Measurements from ENCODE around the gene PRR23E.
A peak's percentile ranks its signal among the peaks of the same experiment; 100 is the strongest.

PRR23E gene

DNA sequence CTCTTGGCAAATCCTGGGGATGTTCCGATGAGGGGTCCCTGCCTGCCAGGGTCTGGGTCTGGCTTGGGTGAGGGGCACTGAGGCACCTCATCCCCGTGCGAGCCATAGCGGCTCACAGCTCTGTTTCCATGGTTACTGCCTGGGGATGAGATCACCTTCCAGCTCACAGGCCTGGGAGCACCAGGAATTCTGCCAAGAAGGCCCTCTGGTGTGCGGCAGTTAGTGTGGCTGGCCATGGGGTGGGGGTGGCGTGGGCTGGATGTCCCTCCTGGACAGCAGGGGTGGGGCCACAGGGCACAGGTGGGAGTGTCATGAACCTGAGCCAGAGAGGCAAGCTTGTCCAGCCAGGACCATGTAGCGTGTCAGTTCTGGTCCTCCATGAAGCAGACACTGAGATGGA, 22.1 kb upstream of the PRR23E start:
- TF ChIP-seq, protein P1, sequence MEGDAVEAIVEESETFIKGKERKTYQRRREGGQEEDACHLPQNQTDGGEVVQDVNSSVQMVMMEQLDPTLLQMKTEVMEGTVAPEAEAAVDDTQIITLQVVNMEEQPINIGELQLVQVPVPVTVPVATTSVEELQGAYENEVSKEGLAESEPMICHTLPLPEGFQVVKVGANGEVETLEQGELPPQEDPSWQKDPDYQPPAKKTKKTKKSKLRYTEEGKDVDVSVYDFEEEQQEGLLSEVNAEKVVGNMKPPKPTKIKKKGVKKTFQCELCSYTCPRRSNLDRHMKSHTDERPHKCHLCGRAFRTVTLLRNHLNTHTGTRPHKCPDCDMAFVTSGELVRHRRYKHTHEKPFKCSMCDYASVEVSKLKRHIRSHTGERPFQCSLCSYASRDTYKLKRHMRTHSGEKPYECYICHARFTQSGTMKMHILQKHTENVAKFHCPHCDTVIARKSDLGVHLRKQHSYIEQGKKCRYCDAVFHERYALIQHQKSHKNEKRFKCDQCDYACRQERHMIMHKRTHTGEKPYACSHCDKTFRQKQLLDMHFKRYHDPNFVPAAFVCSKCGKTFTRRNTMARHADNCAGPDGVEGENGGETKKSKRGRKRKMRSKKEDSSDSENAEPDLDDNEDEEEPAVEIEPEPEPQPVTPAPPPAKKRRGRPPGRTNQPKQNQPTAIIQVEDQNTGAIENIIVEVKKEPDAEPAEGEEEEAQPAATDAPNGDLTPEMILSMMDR (IDR thresholded peaks at IDR 0.05; ENCODE audit: low read depth, low read length, missing control alignments) = no peak
- peak; percentile 16 for DNase-seq (ENCODE audit: low read depth)
- in situ Hi-C loops (cut with HindIII; ENCODE audit: low sequenced_read_pairs) = no loop called here
- no peak overlapping the region for H3K4me3 ChIP-seq (ENCODE audit: low read depth, low read length)

DNA sequence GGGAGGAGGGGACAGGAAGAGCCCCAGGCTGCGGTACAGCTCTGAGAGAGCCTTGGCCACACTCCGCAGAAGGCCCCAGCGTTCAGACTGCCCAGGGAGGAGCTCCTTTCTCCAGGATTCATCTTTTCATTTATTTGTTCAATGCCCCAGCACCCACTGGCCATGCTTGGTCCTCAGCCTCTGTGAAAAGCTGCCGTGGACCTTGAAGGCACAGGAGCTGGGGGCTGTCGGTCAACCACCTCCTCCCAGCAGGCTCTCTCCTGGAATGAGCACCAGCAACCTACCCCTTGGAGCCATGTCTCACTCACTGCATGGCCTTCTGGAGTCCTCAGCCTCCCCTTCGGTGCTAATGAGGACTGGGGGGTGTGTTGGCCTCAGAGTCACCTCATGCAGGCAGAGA, 21.6 kb upstream of the PRR23E start:
- in situ Hi-C loops (cut with HindIII; ENCODE audit: low sequenced_read_pairs) = no loop called here
- no peak for DNase-seq (ENCODE audit: low read depth)
- no peak overlapping the region for H3K4me3 ChIP-seq (ENCODE audit: low read depth, low read length)
- TF ChIP-seq, protein P1 (IDR thresholded peaks at IDR 0.05; ENCODE audit: low read depth, low read length, missing control alignments) = no peak

DNA sequence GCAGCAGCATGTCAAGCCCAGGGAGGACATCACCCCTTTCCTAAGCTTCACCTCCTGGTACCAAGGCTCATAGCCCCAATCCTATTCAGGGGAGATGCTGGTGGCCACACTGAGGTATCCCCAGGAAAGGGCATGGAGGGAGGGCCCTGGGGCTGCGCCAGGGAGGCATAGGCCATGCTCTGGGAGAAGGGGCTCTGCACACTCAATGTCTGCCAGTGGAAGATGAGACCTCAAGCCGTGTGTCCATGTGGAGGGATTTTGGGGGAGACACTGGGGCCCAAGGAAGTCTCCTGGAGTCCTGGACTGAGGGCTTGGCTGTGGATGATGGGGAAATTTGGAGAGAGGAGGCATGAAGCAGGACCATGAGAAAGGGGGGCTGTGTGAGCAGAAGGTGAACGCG, 21.2 kb upstream of the PRR23E start:
- H3K4me3 ChIP-seq (ENCODE audit: low read depth, low read length) = no peak overlapping the region
- TF ChIP-seq, protein P1 (IDR thresholded peaks at IDR 0.05; ENCODE audit: low read depth, low read length, missing control alignments) = no peak
- no peak for DNase-seq (ENCODE audit: low read depth)
- in situ Hi-C loops (cut with HindIII; ENCODE audit: low sequenced_read_pairs) = no loop called here

DNA sequence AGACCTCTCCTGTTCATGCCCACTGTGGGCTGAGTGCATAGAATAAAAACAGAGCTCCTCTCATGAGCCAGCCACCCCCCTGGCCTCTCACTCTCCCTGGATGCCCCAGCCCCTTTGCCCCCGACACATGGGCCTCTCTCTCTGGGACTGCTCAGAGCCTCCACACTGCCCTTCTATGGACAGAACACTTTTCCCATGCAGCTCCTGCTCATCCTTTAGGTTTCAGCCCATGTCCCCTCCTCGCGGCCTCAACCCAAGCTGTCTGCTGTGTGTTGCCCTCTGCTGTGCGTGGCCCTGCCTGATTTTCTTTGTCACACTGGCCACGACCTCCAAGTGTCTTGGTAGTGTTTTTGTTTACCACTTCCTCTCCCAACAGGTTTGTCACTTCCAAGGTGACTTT, 20.7 kb upstream of the PRR23E start:
- in situ Hi-C loops (cut with HindIII; ENCODE audit: low sequenced_read_pairs) = no loop called here
- H3K4me3 ChIP-seq (ENCODE audit: low read depth, low read length) = no peak overlapping the region
- TF ChIP-seq, protein P1 (IDR thresholded peaks at IDR 0.05; ENCODE audit: low read depth, low read length, missing control alignments) = no peak
- DNase-seq (ENCODE audit: low read depth) = no peak

DNA sequence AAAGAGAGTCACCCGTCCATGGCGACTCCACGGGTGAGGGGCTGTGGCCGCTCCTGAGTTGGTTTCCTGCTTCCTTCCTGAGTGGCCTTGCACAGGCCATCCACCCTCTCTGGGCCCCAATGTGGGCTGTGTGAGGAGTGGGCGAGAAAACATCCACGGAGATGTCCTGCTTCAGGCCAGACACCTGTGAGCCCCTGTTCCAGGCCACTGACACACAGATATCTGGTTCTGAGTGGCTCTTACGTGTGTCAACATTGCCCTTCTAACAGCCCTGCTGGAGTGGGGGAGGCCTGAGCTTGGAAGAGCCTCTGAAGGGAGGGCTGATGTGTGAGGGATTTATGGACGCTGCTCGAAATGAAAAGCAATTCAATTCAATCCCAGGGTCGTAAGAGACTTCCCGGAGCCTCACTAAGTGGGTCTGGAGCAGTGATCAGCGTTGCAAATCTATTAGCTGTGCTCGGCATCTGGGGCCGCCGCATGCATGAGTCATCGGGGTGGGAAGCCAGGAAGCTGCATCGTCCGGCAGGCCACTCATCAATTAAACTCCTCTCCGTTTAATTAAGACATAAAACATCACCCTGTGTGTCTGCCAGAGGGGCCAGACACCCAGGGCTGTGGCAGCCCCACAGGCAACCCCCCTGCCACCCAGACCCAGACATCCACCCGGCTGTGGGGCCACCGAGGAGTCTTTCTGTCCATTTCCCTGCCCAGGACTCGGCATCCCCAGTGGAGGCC, 20.0 kb upstream of the PRR23E start:
- peak; percentile 75 for DNase-seq (ENCODE audit: low read depth)

DNA sequence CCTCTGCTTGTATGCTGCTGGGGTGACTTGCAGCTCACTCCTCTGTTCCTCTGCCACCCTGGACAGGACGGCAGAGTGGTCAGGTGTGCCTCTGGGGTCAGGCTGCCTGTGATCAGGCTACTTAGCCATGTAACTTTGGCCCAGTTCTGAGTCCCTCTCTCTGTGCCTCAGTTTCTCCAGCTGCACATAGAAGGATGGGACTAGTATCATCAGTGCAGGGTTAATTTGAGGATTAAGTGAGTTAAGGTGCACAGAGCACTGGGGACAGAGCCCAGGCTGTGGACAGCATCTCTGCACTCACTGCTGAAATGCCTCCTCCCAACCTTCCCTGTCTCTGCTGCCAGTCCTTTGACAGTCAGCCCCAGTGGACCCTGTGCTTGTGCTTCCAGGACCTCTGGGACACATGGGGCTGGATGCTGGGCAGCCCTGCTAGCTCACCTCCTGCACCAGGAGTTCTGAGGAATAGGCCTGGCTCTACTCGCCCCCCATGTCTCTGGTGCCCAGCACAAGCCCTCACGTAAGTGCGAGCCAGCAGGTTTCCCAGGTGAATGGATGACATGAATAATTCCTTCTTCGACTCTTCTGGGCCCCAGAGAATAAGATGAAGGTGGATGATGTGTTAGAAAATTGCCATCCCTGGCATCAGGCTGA, 19.3 kb upstream of the PRR23E start:
- TF ChIP-seq, protein P1 (IDR thresholded peaks at IDR 0.05; ENCODE audit: low read depth, low read length, missing control alignments) = no peak
- no peak overlapping the region for H3K4me3 ChIP-seq (ENCODE audit: low read depth, low read length)
- in situ Hi-C loops (cut with HindIII; ENCODE audit: low sequenced_read_pairs) = no loop called here
- DNase-seq (ENCODE audit: low read depth) = no peak

More for the DNA sequence above, 20.0 kb upstream of the PRR23E start:
- TF ChIP-seq, protein P1 (IDR thresholded peaks at IDR 0.05; ENCODE audit: low read depth, low read length, missing control alignments) = no peak
- in situ Hi-C loops (cut with HindIII; ENCODE audit: low sequenced_read_pairs) = no loop called here
- H3K4me3 ChIP-seq (ENCODE audit: low read depth, low read length) = no peak overlapping the region
